D721Med (cell line): ENCODE data around the gene CCNF.

Experiments used
- DNase-seq: peaks from one replicate; pipeline ENCODE4 v3.0.0; 2011; ENCODE audit warnings: low spot score; ENCODE audit not compliant: insufficient read length
- FAIRE-seq: peaks from 2 replicates; lab custom pipeline; 2011; peaks lifted over from hg19 to GRCh38; lab: Jason Lieb, UNC
- TF ChIP-seq, protein P1 (sequence below): IDR thresholded peaks from 2 replicates; pipeline ENCODE4 v1.5.1; 2012; ENCODE audit warnings: mild to moderate bottlenecking, control low read depth; ENCODE audit not compliant: insufficient read depth; ENCODE audit errors: missing control alignments

CCNF gene

DNA sequence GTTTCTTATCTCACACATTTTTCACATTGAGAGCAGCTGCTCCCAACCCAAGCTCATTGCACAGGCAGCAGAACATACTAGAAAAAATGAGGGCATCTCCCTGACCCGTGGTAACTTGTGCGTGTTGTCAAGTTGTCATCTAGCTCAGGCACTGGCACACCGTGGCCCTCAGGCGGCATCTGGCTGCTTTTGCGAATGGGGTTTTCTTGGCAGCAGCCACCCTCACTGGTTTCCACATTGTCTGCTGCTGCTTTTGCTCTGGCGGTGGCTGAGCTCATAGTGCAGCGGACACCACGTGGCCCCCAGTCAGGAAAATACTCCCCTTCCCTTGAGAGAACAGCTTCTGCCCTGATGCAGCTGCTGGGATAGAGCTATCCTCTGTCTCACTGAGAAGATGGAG, 21.3 kb downstream of the CCNF start:
- FAIRE-seq (no peak), DNase-seq (no peak)

DNA sequence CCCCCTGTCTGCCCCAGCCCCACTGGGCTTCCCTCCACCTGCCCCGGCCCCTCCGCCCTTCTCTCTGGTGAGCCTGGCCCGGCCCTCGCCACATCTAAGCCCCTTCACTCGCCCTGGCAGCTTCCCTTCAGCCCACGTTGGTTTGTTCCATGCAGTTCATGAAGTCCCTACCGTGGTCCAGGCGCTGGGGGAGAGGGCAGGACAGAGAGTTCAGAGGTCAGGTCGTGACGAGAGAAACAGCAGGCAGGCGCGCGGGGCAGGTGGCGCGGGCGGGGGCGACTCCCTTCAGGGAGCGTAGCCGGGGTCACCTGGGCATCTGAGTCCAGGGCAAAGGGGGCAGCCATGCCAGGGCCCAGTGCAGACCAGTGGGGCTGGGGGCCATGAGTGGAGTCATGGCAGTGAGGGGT, 21.7 kb downstream of the CCNF start:
- no peak for DNase-seq
- TF ChIP-seq, protein P1, sequence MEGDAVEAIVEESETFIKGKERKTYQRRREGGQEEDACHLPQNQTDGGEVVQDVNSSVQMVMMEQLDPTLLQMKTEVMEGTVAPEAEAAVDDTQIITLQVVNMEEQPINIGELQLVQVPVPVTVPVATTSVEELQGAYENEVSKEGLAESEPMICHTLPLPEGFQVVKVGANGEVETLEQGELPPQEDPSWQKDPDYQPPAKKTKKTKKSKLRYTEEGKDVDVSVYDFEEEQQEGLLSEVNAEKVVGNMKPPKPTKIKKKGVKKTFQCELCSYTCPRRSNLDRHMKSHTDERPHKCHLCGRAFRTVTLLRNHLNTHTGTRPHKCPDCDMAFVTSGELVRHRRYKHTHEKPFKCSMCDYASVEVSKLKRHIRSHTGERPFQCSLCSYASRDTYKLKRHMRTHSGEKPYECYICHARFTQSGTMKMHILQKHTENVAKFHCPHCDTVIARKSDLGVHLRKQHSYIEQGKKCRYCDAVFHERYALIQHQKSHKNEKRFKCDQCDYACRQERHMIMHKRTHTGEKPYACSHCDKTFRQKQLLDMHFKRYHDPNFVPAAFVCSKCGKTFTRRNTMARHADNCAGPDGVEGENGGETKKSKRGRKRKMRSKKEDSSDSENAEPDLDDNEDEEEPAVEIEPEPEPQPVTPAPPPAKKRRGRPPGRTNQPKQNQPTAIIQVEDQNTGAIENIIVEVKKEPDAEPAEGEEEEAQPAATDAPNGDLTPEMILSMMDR: no peak
- no peak for FAIRE-seq

More for the DNA sequence above, 21.3 kb downstream of the CCNF start:
- TF ChIP-seq, protein P1: no peak

DNA sequence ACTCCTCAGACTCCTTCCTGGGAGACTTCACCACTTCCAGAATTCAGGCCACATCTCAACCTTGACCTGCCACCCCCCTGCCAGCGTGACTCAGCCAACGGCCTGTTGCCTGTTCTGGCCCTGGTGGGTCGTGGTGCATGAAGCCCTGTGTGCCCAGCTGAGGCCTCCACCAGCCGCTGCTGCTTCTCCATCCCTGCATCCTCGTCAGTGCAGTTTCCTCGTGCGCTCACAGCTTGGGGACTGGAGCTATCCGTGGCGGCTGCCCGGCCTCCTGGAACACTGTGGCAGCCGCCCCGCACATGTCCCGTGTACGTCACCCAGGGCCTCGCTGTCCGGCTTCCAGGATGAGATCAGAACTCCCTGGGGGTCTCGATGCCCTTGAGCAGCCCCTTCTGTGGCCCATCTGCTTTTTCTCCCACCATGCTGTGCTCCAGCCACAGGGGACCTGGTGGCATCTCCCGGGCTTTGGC, 22.6 kb downstream of the CCNF start:
- TF ChIP-seq, protein P1: no peak
- DNase-seq: no peak
- no peak for FAIRE-seq

DNA sequence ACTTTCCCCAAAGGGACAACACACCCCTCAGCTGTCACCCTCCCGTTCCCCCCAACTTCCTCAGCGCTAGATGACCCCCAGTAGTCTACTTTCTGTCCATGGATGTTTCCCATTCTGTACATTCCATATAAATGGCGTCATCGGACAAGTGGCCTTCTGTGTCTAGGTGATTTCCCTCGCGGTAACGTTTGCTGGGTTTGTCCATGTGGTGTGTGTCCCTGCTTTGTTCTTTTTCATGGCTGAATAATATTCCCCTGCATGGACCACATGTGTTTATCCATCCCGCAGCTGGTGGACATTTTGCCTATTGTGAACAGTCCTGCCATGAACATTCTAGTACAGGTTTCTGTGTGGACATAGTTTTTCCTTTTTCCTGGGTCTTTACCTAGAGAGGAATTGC, 23.4 kb downstream of the CCNF start:
- TF ChIP-seq, protein P1: no peak
- DNase-seq: no peak
- FAIRE-seq: no peak

DNA sequence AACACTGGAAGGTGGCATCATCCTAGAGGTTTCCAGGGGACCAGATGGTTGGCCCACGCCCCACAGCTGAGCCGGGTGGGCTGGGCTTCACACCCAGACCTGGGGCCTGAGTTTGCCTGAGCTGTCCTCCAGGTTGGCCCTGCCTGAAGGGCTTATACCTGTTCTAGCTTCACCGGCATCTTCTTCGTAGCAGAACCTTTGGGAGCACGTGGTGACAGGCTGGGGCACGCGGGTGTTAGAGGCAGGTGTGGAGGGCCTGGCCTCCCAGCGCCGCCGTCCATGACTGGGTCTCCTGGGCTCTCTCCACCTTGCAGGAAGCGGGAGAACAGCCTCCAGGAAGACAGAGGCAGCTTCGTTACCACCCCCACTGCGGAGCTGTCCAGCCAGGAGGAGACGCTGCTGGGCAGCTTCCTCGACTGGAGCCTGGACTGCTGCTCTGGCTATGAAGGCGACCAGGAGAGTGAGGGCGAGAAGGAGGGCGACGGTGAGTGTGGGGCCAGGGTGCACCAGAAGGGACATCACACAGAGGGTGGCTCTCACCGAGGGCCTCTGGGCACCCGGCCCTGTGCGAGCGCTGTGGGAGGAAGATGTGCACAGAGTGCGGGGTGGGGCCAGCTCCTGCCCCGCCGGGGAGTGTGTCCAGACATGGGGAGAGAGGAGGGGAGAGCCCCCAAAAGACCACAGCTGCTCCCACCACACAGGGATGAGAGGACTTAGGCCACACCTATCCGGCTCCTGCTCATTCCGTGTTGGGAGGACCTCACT, 26.0 kb downstream of the CCNF start:
- no peak for FAIRE-seq
- no peak for DNase-seq
- TF ChIP-seq, protein P1: no peak

DNA sequence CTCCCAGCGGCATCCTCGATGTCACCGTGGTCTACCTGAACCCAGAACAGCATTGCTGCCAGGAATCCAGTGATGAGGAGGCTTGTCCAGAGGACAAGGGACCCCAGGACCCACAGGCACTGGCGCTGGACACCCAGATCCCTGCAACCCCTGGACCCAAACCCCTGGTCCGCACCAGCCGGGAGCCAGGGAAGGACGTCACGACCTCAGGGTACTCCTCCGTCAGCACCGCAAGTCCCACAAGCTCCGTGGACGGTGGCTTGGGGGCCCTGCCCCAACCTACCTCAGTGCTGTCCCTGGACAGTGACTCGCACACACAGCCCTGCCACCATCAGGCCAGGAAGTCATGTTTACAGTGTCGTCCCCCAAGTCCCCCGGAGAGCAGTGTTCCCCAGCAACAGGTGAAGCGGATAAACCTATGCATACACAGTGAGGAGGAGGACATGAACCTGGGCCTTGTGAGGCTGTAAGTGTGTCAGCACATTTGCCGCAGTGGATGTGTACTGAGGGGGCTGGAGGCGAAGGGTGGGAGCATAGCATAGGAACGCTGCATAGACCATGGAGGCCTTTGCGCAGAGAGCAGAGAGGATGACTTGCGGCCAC, 27.4 kb downstream of the CCNF start:
- FAIRE-seq (no peak), DNase-seq (no peak)
- TF ChIP-seq, protein P1: no peak

DNA sequence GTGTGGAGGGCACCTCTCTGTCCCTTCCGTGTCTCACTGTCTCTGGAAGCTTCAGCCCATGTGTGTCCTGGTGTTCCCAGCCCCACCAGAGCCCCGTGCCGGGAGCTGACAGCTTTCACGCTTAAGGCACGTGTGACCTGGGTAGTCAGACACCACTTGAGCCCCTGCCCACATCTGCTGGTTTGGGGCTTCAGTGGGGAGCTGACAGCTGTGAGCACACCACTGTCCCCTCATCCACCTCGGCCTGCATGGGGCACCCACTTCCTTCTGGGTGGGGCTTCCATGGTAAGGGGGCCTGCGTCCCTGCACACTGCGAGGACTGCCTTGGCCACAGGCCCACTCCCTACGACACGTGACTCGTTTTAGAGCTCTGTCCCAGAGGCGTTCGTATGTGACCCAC, 28.0 kb downstream of the CCNF start:
- FAIRE-seq (no peak), DNase-seq (no peak)
- TF ChIP-seq, protein P1: no peak
